ENCODE measurements around the gene OTC.

OTC gene

DNA sequence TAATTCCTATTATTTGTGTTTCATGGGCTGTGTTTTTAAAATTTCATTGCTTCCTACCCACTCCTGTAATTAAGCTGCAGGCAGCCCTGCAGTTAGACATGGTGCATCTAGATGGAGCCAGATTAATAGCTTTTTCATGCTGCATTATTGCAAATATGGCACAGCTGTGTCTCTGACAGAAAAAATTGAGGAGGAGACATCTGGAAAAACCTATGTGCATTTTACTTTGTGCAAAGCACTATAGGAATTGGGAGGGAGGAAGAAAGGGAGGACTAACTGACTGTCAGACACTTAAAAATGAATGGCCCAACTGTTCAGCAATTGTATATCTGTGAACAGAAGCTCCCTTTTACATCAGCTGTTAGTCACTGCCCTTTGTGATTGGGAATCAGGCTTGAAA is 17.0 kb upstream of the OTC start:
- TF ChIP-seq, protein P1, sequence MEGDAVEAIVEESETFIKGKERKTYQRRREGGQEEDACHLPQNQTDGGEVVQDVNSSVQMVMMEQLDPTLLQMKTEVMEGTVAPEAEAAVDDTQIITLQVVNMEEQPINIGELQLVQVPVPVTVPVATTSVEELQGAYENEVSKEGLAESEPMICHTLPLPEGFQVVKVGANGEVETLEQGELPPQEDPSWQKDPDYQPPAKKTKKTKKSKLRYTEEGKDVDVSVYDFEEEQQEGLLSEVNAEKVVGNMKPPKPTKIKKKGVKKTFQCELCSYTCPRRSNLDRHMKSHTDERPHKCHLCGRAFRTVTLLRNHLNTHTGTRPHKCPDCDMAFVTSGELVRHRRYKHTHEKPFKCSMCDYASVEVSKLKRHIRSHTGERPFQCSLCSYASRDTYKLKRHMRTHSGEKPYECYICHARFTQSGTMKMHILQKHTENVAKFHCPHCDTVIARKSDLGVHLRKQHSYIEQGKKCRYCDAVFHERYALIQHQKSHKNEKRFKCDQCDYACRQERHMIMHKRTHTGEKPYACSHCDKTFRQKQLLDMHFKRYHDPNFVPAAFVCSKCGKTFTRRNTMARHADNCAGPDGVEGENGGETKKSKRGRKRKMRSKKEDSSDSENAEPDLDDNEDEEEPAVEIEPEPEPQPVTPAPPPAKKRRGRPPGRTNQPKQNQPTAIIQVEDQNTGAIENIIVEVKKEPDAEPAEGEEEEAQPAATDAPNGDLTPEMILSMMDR (IDR thresholded peaks at IDR 0.05; ENCODE audit: extremely low read depth, missing control alignments): no peak
- no peak for DNase-seq (ENCODE audit: low spot score)

DNA sequence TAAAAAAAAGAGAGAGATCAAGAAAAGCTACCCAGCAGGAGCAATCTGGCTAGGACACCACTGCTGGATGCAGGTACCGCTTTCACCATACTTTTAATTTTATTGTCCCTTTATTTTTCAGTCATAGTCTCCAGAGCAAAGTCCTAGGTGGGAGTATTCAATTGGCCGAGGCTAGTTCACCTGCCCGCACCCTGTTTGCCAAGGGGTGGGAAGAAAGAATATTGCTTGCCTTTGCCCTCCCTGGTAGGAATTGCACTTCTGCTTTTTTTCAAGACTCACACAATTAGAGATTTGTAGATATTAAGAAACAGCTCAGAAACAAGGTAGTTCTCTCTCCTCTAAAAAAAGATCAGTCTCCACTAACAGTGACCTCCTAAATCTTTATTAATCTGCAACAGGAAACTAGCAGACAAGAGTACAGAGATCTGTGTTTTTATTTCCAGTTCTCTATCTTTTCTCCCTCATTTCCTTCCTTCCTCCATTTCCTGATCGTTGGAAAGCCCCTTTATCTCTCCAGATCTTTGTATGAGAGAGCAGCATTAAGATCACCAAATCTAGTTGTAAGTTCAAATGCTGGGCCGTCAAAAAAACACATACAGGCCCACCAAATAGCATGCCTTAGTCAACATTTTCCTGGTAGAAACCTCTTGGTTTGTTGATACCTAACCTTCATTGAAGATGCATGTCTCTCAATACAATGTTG is 15.7 kb upstream of the OTC start:
- TF ChIP-seq, protein P1 (IDR thresholded peaks at IDR 0.05; ENCODE audit: extremely low read depth, missing control alignments): no peak

DNA sequence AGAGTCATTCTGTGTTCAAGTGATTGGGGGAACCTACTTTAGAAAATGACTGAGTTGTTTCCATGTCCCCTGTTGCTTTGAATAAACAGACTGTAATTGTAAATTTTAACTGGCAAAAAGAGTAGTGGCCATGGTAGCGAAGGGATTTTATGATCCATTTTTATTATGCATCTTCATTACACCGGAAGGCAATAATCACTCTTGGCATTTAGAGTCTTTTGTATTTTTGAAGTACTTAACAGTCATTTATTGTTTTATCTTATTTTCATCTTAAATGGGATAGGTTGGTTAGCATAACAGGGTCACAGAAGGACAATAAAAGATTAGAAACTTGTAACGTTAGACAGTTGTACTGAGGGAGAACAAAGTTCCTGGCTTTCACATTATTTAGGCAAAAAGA is 11.0 kb upstream of the OTC start:
- DNase-seq (ENCODE audit: low spot score): no peak
- TF ChIP-seq, protein P1 (IDR thresholded peaks at IDR 0.05; ENCODE audit: extremely low read depth, missing control alignments): no peak

More for the DNA sequence above, 15.7 kb upstream of the OTC start:
- no peak for DNase-seq (ENCODE audit: low spot score)

DNA sequence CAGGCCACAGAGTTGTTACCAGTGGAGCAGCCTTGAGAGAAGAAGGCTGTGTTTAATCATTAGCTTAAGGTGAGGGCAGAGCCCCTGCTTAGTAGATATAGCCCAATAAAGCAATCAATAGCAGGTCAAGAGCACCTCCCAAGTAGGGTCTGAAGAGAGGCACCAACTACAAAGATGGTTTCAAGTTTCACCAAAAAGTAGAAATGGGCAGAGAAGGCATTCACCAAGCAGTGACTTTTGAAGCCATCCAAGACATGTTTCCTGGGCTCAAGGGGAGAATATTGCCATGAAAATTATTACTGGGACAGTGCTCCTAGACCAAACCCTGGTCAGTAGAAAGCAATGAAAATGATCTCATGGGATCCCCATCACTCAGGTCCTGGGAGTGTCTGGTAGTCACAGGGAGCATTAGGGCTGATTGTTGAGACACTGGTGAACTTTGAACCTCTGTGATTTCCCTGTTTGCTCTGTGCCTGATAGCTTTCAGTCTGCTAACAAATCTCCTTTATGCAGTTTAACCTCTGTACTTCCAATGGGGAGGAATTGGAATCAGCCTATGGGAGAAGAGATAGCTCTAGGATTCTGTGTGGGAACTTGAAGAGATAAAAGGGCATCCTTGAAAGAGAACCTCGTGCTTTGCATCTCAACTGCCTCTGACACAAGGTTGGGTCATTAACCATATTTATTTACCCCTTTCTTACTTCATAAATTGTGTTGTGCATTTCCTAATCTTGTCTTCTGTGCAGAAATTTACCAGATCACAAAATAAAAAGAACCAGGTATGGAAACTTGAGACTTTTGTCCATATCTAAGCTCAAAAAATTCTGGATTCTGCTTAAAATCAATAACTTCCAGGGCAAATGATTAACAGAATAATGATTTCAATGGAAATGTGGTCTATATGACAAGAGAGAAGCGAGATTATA is 9.3 kb upstream of the OTC start:
- TF ChIP-seq, protein P1 (IDR thresholded peaks at IDR 0.05; ENCODE audit: extremely low read depth, missing control alignments): no peak
- no peak for DNase-seq (ENCODE audit: low spot score)

DNA sequence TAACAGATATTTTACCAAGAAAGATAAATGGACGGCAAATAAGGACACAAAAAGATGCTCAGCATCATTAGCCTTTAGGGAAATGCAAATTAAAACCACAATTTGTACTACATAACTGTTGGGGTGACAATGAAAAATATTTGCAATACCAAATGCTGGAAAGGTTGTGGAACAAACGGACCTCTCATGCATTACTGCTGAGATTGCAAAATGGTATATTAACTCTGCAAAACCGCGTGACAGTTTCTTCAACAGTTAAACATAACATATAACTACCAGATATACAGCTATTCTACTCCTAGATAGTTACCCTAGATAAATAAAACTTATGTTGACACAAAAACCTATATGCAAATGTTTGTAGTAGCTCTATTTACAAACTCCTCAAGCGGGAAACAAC is 6.3 kb upstream of the OTC start:
- TF ChIP-seq, protein P1 (IDR thresholded peaks at IDR 0.05; ENCODE audit: extremely low read depth, missing control alignments): no peak
- DNase-seq (ENCODE audit: low spot score): no peak

DNA sequence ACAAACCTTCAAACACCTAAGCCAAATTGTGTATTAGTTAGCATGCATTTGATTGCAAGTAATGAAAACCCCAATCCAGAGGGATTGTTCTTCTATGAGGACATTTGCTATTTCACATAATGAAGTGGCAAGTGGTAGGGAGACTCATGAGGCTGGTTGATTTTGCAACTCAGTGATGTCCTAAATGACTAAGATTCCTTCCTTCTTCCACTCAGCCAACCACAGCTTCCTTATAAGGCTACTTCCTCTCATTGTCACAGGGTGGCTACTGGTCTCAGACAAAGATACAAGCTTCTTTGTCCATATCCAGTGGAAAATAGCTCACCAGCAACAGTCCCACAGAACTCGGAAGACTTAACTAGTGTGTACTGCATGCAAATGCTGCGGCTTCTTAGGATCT is 5.3 kb upstream of the OTC start:
- TF ChIP-seq, protein P1 (IDR thresholded peaks at IDR 0.05; ENCODE audit: extremely low read depth, missing control alignments): no peak
- no peak for DNase-seq (ENCODE audit: low spot score)

DNA sequence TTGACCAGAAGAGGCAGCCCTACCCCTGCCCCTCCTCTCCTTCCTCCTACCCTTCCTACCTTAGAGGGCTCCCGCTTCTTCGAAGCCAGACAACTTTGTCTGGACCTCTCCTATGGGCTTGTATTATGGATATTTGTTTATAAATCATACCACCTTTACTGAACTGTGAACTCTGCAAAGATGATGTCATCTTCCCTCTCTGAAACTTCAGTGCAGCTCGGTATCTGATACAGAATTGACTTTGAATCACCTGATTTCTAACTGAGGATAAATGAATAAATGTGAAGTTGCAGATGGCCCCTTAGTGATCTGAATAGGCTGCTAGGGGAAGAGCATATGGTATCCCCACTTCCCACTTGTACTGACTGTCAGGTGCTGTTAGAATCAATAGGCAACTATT is 1.1 kb upstream of the OTC start:
- TF ChIP-seq, protein P1 (IDR thresholded peaks at IDR 0.05; ENCODE audit: extremely low read depth, missing control alignments): no peak
- no peak for DNase-seq (ENCODE audit: low spot score)
